ENCODE data around the gene PLA2G12B. TPM values are rescaled to one million over a fixed set of nuclear protein-coding genes. Genes with fewer than 3 reads are reported as not detected.

The PLA2G12B gene
- total RNA-seq, 2 experiments from 2014 or later: not detected

- DNase-seq: no peak
- ChIA-PET POLR2A (interaction anchor here (0.7 kb wide), 1 partner anchor 200 kb away, joined by 3 read pairs; no protein-coding TSS in a partner anchor), CTCF (no interaction called here)
- H3K27ac Mint-ChIP-seq: no peak overlapping the region
- no peak overlapping the region for H3K4me3 Mint-ChIP-seq
- peaks cover 20% of the 10 kb centered on the region for H3K36me3 Mint-ChIP-seq (ENCODE audit: low read depth)
- no peak for ATAC-seq
- no peaks in the 10 kb centered on the region for H3K4me1 Mint-ChIP-seq (ENCODE audit: low read depth)
- H3K27me3 Mint-ChIP-seq (ENCODE audit: low read depth): peaks cover 7% of the 10 kb centered on the region
- H3K9me3 Mint-ChIP-seq (ENCODE audit: insufficient read depth): peaks cover 50% of the 10 kb centered on the region
Observed at GRCh38 chr10:72976886-72977285, 22.3 kb upstream of the PLA2G12B start.

- Mint-ChIP-seq H3K27ac (no peak overlapping the region), H3K4me3 (no peak overlapping the region), H3K27me3 (ENCODE audit: low read depth) (peaks cover 26% of the 10 kb centered on the region), H3K4me1 (ENCODE audit: low read depth) (no peaks in the 10 kb centered on the region), H3K9me3 (ENCODE audit: insufficient read depth) (no peaks in the 10 kb centered on the region), H3K36me3 (ENCODE audit: low read depth) (no peaks in the 10 kb centered on the region)
- no peak for DNase-seq
- CTCF ChIA-PET: no interaction called here
- ATAC-seq: no peak
- POLR2A ChIA-PET: no interaction called here
Observed at GRCh38 chr10:72956001-72956400, 1.4 kb upstream of the PLA2G12B start.

GRCh38 chr10:72954230-72954595 lies 393 bp downstream of the PLA2G12B start:
- ChIA-PET POLR2A (no interaction called here), CTCF (interaction anchor here (1.5 kb wide), 1 partner anchor 65 kb away, joined by 5 read pairs; no protein-coding TSS in a partner anchor)
- Mint-ChIP-seq H3K36me3 (ENCODE audit: low read depth) (no peaks in the 10 kb centered on the region), H3K4me3 (no peak overlapping the region), H3K27me3 (ENCODE audit: low read depth) (peaks cover 22% of the 10 kb centered on the region), H3K9me3 (ENCODE audit: insufficient read depth) (no peaks in the 10 kb centered on the region), H3K27ac (no peak overlapping the region), H3K4me1 (ENCODE audit: low read depth) (no peaks in the 10 kb centered on the region)
- ATAC-seq (no peak), DNase-seq (no peak)

DNA sequence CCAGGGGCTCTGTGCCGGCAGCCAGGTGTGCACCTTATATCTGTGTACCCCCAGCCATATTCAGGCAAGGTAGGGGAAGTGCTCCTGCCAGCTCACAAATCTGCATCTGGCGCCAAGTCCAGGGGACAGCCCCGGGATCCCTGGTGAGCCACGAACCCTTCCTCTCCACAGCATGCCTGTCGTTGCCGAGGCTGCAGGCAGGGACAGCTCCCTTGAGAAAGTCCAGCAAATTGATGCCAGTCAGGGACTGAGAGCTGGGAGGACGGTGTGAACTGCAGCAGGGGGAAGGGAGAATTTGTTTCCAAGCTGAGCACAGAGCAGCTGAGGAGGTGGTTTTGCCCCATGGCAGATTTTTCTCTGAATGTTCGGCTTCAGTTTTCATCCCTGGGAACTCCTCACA lies 919 bp downstream of the PLA2G12B start:
- ChIA-PET POLR2A (no interaction called here), CTCF (interaction anchor here (1.5 kb wide), 1 partner anchor 65 kb away, joined by 5 read pairs; no protein-coding TSS in a partner anchor)
- Mint-ChIP-seq H3K36me3 (ENCODE audit: low read depth) (no peaks in the 10 kb centered on the region), H3K4me3 (no peak overlapping the region), H3K9me3 (ENCODE audit: insufficient read depth) (no peaks in the 10 kb centered on the region), H3K27me3 (ENCODE audit: low read depth) (peaks cover 23% of the 10 kb centered on the region), H3K27ac (no peak overlapping the region), H3K4me1 (ENCODE audit: low read depth) (no peaks in the 10 kb centered on the region)
- ATAC-seq (no peak), DNase-seq (no peak)

- CTCF ChIA-PET: interaction anchor here (1.5 kb wide), 1 partner anchor 64 kb away, joined by 5 read pairs; no protein-coding TSS in a partner anchor
- DNase-seq: no peak
- no peaks in the 10 kb centered on the region for H3K36me3 Mint-ChIP-seq (ENCODE audit: low read depth)
Observed at GRCh38 chr10:72952642-72953158, 1.9 kb downstream of the PLA2G12B start.

GRCh38 chr10:72952189-72952588 lies 2.4 kb downstream of the PLA2G12B start:
- Mint-ChIP-seq H3K9me3 (ENCODE audit: insufficient read depth) (no peaks in the 10 kb centered on the region), H3K27ac (no peak overlapping the region), H3K27me3 (ENCODE audit: low read depth) (peaks cover 15% of the 10 kb centered on the region), H3K36me3 (ENCODE audit: low read depth) (no peaks in the 10 kb centered on the region), H3K4me1 (ENCODE audit: low read depth) (no peaks in the 10 kb centered on the region), H3K4me3 (no peak overlapping the region)
- CTCF ChIA-PET: no interaction called here
- ATAC-seq (no peak), DNase-seq (no peak)
- POLR2A ChIA-PET: no interaction called here

More at GRCh38 chr10:72952642-72953158, 1.9 kb downstream of the PLA2G12B start:
- Mint-ChIP-seq H3K4me3 (no peak overlapping the region), H3K9me3 (ENCODE audit: insufficient read depth) (no peaks in the 10 kb centered on the region), H3K27me3 (ENCODE audit: low read depth) (peaks cover 20% of the 10 kb centered on the region), H3K4me1 (ENCODE audit: low read depth) (no peaks in the 10 kb centered on the region), H3K27ac (no peak overlapping the region)
- POLR2A ChIA-PET: no interaction called here
- ATAC-seq: no peak

DNA sequence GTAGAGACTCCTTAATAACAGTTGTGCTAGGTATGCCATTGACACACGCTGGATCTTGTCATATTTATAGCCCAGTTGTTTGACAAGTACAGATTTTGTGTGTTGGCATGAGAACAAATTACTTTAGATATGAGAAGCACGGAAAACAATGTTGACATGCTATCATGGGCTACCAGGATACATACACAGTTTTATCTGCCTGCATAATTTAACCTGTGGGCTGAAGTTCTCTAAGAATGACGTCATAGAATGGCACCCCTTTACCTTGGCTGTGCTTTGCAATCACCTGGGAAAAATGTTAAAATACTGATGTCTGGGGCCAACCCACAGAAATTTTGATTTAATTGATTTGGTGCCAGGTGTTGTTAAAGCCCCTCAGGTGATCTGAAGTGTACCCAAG lies 2.8 kb downstream of the PLA2G12B start:
- no peaks in the 10 kb centered on the region for H3K9me3 Mint-ChIP-seq (ENCODE audit: insufficient read depth)

GRCh38 chr10:72948762-72949161 lies 5.8 kb downstream of the PLA2G12B start:
- H3K27ac Mint-ChIP-seq: no peak overlapping the region
- ChIA-PET POLR2A (no interaction called here), CTCF (no interaction called here)
- no peaks in the 10 kb centered on the region for H3K9me3 Mint-ChIP-seq (ENCODE audit: insufficient read depth)
- DNase-seq (no peak), ATAC-seq (no peak)
- peaks cover 13% of the 10 kb centered on the region for H3K27me3 Mint-ChIP-seq (ENCODE audit: low read depth)
- H3K4me3 Mint-ChIP-seq: no peak overlapping the region
- H3K4me1 Mint-ChIP-seq (ENCODE audit: low read depth): no peaks in the 10 kb centered on the region
- no peaks in the 10 kb centered on the region for H3K36me3 Mint-ChIP-seq (ENCODE audit: low read depth)

More for the DNA sequence above, 2.8 kb downstream of the PLA2G12B start:
- no peak overlapping the region for H3K4me3 Mint-ChIP-seq
- POLR2A ChIA-PET: no interaction called here
- no peaks in the 10 kb centered on the region for H3K4me1 Mint-ChIP-seq (ENCODE audit: low read depth)
- no peak for ATAC-seq
- CTCF ChIA-PET: no interaction called here
- DNase-seq: no peak
- no peak overlapping the region for H3K27ac Mint-ChIP-seq
- no peaks in the 10 kb centered on the region for H3K36me3 Mint-ChIP-seq (ENCODE audit: low read depth)
- peaks cover 13% of the 10 kb centered on the region for H3K27me3 Mint-ChIP-seq (ENCODE audit: low read depth)

DNA sequence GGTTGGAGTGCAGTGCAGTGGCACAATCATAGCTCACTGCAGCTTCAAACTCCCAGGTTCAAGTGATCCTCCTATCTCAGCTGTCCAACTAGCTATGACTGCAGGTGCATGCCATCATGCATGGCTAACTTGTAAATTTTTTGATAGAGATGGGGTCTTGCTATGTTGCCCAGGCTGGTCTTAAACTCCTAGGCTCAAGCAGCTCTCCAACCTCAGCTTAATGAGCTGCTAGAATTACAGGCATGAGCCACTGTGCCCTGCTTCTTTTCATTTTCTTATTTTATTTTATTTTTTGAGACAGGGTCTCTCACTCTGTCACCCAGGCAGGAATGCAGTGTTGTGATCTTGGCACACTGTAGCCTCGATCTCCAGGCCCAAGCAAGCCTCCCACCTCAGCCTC lies 7.6 kb downstream of the PLA2G12B start:
- Mint-ChIP-seq H3K4me3 (no peak overlapping the region), H3K27ac (no peak overlapping the region), H3K36me3 (ENCODE audit: low read depth) (no peaks in the 10 kb centered on the region), H3K9me3 (ENCODE audit: insufficient read depth) (no peaks in the 10 kb centered on the region), H3K27me3 (ENCODE audit: low read depth) (peaks cover 24% of the 10 kb centered on the region), H3K4me1 (ENCODE audit: low read depth) (no peaks in the 10 kb centered on the region)
- POLR2A ChIA-PET: no interaction called here
- DNase-seq: no peak
- ATAC-seq: no peak
- CTCF ChIA-PET: interaction anchor here (1.2 kb wide), 1 partner anchor 11 kb away, joined by 4 read pairs; no protein-coding TSS in a partner anchor

DNA sequence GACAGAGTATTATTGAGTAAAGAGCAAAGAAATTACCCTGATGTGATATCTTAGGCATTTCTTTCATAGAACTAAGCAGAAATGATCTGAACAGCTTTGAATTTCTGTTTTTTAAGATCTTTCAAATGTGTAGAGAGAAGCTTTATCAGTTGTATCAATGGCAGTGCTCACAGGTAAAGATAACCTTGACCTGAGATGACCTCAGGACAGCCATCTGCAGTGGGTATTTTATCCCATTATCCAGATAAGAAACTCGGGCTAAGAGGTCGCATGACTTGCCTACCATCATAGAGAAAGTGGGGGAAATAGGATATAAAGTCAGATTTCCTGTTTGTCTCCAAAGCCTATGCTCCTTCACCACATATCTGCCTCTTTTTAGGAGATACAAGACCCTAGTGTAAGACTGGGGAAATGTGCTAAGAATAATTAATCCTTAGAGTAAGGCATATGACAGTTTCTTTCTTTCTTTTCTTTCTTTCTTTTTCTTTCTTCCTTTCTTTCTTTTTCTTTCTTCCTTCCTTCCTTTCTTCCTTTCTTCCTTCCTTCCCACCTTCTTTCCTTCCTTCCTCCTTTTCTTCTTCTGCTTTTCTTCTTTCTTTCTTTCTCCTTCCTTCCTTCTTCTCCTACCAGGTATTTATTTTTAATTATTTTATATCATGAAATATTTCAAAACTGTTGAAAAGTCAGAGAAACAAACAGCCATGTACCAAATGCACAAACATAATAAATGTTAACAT lies 10.9 kb downstream of the PLA2G12B start:
- ChIA-PET CTCF (no interaction called here), POLR2A (no interaction called here)
- no peaks in the 10 kb centered on the region for H3K36me3 Mint-ChIP-seq (ENCODE audit: low read depth)
- peaks cover 23% of the 10 kb centered on the region for H3K27me3 Mint-ChIP-seq (ENCODE audit: low read depth)
- no peaks in the 10 kb centered on the region for H3K9me3 Mint-ChIP-seq (ENCODE audit: insufficient read depth)
- DNase-seq: no peak
- no peak for ATAC-seq
- H3K27ac Mint-ChIP-seq: no peak overlapping the region
- H3K4me3 Mint-ChIP-seq: no peak overlapping the region
- H3K4me1 Mint-ChIP-seq (ENCODE audit: low read depth): no peaks in the 10 kb centered on the region

- no peak for DNase-seq
- Mint-ChIP-seq H3K27ac (no peak overlapping the region), H3K36me3 (ENCODE audit: low read depth) (no peaks in the 10 kb centered on the region), H3K27me3 (ENCODE audit: low read depth) (peaks cover 14% of the 10 kb centered on the region), H3K9me3 (ENCODE audit: insufficient read depth) (no peaks in the 10 kb centered on the region), H3K4me3 (no peak overlapping the region), H3K4me1 (ENCODE audit: low read depth) (no peaks in the 10 kb centered on the region)
- ATAC-seq: no peak
- ChIA-PET CTCF (interaction anchor here (1.9 kb wide), 1 partner anchor 12 kb away, joined by 4 read pairs; no protein-coding TSS in a partner anchor), POLR2A (interaction anchor here (0.6 kb wide), 1 partner anchor 1745 kb away, joined by 3 read pairs; no protein-coding TSS in a partner anchor)
Observed at GRCh38 chr10:72935361-72935760, 19.2 kb downstream of the PLA2G12B start.

DNA sequence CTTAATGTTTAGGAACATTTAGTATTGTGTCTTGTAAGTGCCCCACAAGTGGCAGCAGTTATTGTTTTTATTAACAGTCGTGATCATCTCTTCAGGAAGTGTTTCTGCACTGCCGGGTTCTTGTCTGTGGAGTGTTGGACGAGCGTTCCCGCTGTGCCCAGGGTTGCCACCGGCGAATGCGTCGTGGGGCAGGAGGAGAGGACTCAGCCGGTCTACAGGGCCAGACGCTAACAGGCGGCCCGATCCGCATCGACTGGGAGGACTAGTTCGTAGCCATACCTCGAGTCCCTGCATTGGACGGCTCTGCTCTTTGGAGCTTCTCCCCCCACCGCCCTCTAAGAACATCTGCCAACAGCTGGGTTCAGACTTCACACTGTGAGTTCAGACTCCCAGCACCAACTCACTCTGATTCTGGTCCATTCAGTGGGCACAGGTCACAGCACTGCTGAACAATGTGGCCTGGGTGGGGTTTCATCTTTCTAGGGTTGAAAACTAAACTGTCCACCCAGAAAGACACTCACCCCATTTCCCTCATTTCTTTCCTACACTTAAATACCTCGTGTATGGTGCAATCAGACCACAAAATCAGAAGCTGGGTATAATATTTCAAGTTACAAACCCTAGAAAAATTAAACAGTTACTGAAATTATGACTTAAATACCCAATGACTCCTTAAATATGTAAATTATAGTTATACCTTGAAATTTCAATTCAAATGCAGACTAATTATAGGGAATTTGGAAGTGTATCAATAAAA lies 22.2 kb downstream of the PLA2G12B start:
- ChIA-PET POLR2A (no interaction called here), CTCF (no interaction called here)
- ATAC-seq: no peak
- Mint-ChIP-seq H3K36me3 (ENCODE audit: low read depth) (no peaks in the 10 kb centered on the region), H3K9me3 (ENCODE audit: insufficient read depth) (no peaks in the 10 kb centered on the region), H3K4me1 (ENCODE audit: low read depth) (no peaks in the 10 kb centered on the region), H3K4me3 (no peak overlapping the region), H3K27ac (no peak overlapping the region), H3K27me3 (ENCODE audit: low read depth) (peaks cover 15% of the 10 kb centered on the region)
- no peak for DNase-seq

All from activated CD8-positive, alpha-beta T cell treated with anti-CD3 and anti-CD28 coated beads, Interleukin-2, amount 10 ng/mL, durations not matched to agents 7 days and 5 days (primary cell).